WTC11 (cell line): ENCODE measurements around the gene MFSD12.

Source experiments
- FOXJ3 ChIP-seq: sonication (generic); formaldehyde crosslinking; IDR thresholded peaks from 2 replicates; pipeline ENCODE4 v1.9.0; 2021; ENCODE audit warnings: missing genetic modification reagents, mild to moderate bottlenecking, borderline replicate concordance
- NR3C1 ChIP-seq: sonication (generic); formaldehyde crosslinking; conservative IDR thresholded peaks from 2 replicates; pipeline ENCODE4 v1.8.1; 2023; ENCODE audit warnings: low read depth, mild to moderate bottlenecking, missing genetic modification reagents
- TCF7 ChIP-seq: sonication (generic); formaldehyde crosslinking; IDR thresholded peaks from 2 replicates; pipeline ENCODE4 v1.8.0; 2022; ENCODE audit warnings: mild to moderate bottlenecking, low read depth, missing genetic modification reagents, moderate library complexity
- TEAD4 ChIP-seq: sonication (generic); formaldehyde crosslinking; IDR thresholded peaks from 2 replicates; pipeline ENCODE4 v1.8.0; 2022; ENCODE audit warnings: mild to moderate bottlenecking, missing genetic modification reagents
- ZBTB21 ChIP-seq: sonication (generic); formaldehyde crosslinking; IDR thresholded peaks from 2 replicates; pipeline ENCODE4 v1.8.1; 2023; ENCODE audit warnings: mild to moderate bottlenecking, missing genetic modification reagents, borderline replicate concordance
- ZNF121 ChIP-seq: sonication (generic); formaldehyde crosslinking; IDR thresholded peaks from 2 replicates; pipeline ENCODE4 v1.8.0; 2023; ENCODE audit warnings: missing genetic modification reagents
- ZNF232 ChIP-seq: sonication (generic); formaldehyde crosslinking; IDR thresholded peaks from 2 replicates; pipeline ENCODE4 v1.8.0; 2022; ENCODE audit warnings: mild to moderate bottlenecking, missing genetic modification reagents
- TF ChIP-seq, protein P1 (sequence below): fragments of 200-600 bp; IDR thresholded peaks from 2 replicates; pipeline ENCODE4 v1.8.0; 2022; ENCODE audit warnings: antibody characterized with exemption
- TF ChIP-seq, protein P2 (sequence below): sonication (generic); formaldehyde crosslinking; IDR thresholded peaks from 2 replicates; pipeline ENCODE4 v1.8.0; 2022; ENCODE audit warnings: mild to moderate bottlenecking, missing genetic modification reagents

DNA sequence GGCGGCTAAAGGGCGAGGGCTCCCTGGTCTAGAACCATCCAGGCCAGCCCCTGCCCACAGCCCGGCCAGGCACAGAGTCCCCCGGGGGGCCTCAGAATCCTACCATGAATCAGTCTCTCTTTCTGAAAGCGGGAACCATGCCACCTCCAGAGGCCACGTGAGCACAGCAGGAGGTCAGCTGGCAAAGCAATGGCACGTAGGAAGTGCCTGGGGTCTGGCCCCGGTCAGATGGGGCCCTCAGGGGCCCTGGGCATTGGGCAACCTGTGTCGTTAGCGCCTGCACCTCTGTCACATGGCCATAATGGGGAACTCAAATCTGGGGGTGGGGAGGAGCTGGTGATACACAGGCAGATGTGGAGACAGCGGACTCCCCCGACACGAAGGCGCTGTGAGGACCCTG, 8.8 kb downstream of the MFSD12 start:
- TF ChIP-seq FOXJ3 (CRISPR knock-in tag) (no peak), ZBTB21 (CRISPR knock-in tag) (no peak), NR3C1 (CRISPR knock-in tag) (no peak), ZNF121 (CRISPR knock-in tag) (no peak), TCF7 (CRISPR knock-in tag) (no peak), TEAD4 (CRISPR knock-in tag) (no peak), ZNF232 (CRISPR knock-in tag) (no peak)
- TF ChIP-seq, protein P1, sequence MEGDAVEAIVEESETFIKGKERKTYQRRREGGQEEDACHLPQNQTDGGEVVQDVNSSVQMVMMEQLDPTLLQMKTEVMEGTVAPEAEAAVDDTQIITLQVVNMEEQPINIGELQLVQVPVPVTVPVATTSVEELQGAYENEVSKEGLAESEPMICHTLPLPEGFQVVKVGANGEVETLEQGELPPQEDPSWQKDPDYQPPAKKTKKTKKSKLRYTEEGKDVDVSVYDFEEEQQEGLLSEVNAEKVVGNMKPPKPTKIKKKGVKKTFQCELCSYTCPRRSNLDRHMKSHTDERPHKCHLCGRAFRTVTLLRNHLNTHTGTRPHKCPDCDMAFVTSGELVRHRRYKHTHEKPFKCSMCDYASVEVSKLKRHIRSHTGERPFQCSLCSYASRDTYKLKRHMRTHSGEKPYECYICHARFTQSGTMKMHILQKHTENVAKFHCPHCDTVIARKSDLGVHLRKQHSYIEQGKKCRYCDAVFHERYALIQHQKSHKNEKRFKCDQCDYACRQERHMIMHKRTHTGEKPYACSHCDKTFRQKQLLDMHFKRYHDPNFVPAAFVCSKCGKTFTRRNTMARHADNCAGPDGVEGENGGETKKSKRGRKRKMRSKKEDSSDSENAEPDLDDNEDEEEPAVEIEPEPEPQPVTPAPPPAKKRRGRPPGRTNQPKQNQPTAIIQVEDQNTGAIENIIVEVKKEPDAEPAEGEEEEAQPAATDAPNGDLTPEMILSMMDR, result no peak
- TF ChIP-seq, protein P2, sequence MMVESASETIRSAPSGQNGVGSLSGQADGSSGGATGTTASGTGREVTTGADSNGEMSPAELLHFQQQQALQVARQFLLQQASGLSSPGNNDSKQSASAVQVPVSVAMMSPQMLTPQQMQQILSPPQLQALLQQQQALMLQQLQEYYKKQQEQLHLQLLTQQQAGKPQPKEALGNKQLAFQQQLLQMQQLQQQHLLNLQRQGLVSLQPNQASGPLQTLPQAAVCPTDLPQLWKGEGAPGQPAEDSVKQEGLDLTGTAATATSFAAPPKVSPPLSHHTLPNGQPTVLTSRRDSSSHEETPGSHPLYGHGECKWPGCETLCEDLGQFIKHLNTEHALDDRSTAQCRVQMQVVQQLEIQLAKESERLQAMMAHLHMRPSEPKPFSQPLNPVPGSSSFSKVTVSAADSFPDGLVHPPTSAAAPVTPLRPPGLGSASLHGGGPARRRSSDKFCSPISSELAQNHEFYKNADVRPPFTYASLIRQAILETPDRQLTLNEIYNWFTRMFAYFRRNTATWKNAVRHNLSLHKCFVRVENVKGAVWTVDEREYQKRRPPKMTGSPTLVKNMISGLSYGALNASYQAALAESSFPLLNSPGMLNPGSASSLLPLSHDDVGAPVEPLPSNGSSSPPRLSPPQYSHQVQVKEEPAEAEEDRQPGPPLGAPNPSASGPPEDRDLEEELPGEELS (CRISPR knock-in tag), result no peak
